Measurements from ENCODE around the gene EXOC3L1. TPM values are rescaled to one million over a fixed set of nuclear protein-coding genes. Genes with fewer than 3 reads are reported as not detected.

Gene EXOC3L1
- total and polyA plus RNA-seq, 2 of the 13 experiments (the other 11 are each of a cell fraction or from before 2014, with no cell fraction given), result 0.12 TPM; not detected in 1

- TF ChIP-seq ZNF597 (CRISPR knock-in tag; IDR thresholded peaks at IDR 0.05) (no peak), ZC3H4 (CRISPR knock-in tag; IDR thresholded peaks at IDR 0.05; ENCODE audit: borderline replicate concordance) (peak; percentile 17; the same call in 1 of the 2 replicates), ZNF605 (CRISPR knock-in tag; IDR thresholded peaks at IDR 0.05) (0 out of 2 replicates have a peak, but pooled peaks have one; percentile 14), ZNF574 (CRISPR knock-in tag; IDR thresholded peaks at IDR 0.05) (peak; percentile 33), ZBTB40 (IDR thresholded peaks at IDR 0.05) (no peak), ZBTB40 (CRISPR knock-in tag; IDR thresholded peaks at IDR 0.05) (no peak), THAP8 (CRISPR knock-in tag; IDR thresholded peaks at IDR 0.05; ENCODE audit: borderline replicate concordance) (no peak; the same call in 1 of the 2 replicates), ZBTB21 (CRISPR knock-in tag; IDR thresholded peaks at IDR 0.05) (0 out of 2 replicates have a peak, but pooled peaks have one; percentile 39), PRDM15 (CRISPR knock-in tag; IDR thresholded peaks at IDR 0.05) (0 out of 2 replicates have a peak, but pooled peaks have one; percentile 30), ZNF207 (IDR thresholded peaks at IDR 0.05; ENCODE audit: borderline replicate concordance) (no peak)
Observed at GRCh38 chr16:67170949-67171649, 18.8 kb downstream of the EXOC3L1 start (continued).

Data from HepG2 (cell line).